GM21529 (cell line): Measurements from ENCODE around the gene BZW2.

Source experiments
- ATAC-seq: cut with Tn5 transposase; IDR thresholded peaks from one replicate; pipeline ENCODE4 v1.9.1; 2021; ENCODE audit not compliant: unreplicated experiment

Gene BZW2

DNA sequence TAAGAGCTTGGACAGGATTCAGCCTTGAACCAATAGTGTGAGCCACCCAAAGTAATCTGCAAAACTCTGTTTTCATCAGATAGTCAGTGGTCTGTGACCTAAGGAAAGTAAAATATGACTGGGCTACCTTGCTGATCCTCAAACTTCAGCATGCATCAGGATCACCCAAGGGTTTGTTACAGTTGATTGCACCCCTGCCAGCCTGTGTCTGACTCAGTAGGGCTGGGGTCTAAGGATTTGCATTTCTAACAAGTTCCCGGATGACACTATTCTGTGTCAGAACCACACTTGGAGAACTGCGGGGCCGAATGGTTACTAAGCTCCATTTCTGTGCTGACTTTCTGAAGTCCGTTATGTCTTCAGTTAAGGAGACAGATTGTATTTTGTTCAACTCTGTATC, 66.9 kb downstream of the BZW2 start:
- ATAC-seq: no peak

DNA sequence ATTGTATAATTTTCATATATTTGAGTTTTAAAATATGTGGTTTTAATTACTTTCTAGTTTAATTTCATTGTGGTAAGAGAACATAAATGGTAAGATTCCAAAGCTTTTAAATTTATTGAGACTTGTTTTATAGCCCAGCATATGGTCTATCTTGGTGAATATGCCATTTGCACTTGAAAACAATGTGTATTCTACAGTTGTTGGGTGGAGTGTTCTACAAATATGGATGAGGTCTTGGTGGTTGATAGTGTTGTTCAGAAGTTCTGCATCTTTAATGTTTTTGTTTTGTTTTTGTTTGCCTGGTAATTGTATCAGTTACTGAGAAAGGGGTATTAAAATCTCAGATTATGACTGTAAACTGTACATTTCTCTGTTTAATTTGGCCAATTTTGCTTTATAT, 69.9 kb downstream of the BZW2 start:
- no peak for ATAC-seq

DNA sequence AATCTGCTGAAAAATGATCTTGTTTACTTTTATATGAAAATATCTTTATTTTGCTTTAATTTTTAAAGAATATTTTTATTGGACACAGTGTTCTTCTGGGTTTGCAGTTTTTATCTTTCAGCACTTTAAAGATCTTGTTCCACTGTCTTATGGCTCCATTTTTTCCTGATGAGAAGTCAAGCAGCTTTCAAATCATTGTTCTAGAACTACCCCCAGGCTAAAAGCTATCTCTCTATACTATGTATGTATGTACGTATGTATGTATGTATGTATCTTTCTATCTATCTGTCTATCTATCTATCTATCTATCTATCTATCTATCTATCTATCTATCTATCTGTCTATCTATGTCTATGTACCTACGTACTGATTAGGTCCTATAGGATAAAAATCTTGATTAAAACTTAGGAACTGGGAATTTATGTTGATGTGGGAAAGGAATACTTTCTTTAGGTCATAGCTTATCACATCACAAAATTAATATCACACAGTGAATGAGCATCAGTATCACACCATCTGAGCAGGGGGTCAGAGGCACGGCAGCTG, 72.2 kb downstream of the BZW2 start:
- no peak for ATAC-seq

DNA sequence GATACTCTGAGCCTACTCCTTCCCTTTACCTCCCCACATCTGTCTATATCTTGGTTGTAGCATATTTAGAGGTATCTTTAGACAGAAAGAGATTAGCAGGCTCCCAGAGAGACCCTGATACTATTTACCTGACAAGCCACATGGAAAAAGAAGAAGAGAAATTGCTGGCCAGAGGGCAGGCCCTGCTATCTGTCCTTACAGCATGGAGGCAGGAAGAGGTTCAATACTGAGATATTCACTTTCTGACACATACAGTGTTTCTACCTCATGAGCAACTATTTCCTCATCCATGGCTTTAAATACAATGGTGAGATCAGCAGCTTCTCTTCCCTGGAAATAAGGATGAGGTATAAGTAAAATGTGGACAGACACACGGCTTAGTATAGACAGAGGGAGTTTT, 73.7 kb downstream of the BZW2 start:
- no peak for ATAC-seq

DNA sequence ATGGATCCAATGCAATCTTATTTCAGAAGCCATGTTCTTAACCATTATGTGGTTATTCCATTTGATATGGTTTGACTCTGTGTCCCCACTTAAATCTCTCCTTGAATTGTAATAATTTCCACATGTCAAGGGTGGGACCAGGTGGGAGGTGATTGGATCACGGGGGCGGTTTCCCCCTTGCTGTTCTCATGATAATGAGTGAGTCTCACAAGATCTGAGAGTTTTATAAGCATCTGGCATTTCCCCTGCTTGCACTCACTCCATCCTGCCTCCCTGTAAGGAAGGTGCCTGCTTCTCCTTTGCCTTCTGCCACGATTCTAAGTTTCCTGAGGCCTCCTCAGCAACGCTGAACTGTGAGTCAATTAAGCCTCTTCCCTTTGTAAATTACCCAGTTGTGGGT, 75.6 kb downstream of the BZW2 start:
- ATAC-seq: no peak

DNA sequence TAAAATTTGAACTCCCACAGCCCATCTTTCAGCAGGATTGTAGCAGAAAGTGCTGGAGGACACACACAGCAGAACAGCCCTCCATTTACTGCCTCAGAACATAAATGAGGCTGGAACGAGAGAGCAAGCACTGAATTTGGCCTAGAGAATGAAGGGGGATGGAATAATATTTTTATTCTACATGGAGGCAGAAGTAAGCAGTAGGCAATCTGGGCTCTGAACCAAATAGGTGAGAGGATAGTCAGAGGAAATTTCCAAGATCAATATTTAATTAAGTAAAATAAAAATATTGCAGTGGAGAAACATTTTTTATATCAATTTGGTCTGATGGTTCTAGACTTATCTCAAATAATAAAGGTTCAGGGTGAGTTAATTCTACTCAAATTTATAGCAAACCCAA, 78.4 kb downstream of the BZW2 start:
- ATAC-seq: no peak

DNA sequence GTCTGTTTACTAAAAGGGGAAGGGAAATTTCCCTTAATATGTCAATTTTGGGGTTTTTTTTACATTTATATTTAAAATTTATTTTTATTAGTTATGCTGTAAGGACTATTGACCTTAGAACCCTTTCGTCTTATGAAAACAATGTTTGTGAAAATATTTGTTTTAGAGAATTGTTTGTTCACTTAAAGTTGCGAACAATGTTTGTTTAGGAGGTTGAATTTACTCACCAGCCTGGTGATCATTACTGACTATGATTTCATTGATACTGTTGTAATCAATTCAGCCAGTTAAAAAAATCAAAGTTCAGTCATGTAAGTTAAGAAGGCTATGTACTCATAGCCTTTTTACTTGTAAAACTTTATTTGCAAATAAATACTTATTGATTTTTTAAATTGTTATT, 80.2 kb downstream of the BZW2 start:
- no peak for ATAC-seq

DNA sequence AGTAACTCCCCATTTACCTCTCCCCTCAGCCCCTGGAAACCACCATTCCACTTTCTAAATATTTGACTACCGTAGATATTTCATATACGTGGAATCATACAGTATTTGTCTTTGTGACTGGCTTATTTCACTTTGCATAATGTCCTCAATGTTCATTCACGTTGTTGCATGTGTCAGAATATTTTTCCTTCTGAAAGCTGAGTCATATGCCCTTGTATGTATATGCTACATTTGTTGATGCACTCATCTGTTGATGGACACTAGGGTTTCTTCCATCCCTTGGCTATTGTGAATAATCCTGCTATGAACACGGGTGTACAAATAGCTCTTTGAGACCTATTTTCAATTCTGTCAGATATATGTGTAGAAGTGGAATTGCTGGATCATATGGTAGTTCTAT, 81.8 kb downstream of the BZW2 start:
- no peak for ATAC-seq

DNA sequence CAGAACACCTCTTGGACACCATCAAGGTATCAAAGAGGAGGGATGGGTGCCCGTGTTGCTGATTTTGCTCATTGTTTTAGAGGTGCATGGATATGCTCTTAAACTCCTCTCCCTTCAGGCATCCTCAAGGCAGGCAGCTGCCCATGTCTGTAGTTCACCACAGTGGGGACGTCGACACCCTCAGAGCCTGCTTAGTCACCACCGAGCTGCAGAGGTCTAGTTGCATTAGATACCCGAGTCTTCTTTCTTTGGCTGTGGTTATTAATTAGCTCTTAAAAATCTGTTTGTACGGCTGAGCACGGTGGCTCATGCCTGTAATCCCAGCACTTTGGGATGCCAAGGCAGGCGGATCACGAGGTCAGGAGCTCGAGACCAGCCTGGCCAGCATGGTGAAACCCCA, 82.8 kb downstream of the BZW2 start:
- ATAC-seq: no peak

DNA sequence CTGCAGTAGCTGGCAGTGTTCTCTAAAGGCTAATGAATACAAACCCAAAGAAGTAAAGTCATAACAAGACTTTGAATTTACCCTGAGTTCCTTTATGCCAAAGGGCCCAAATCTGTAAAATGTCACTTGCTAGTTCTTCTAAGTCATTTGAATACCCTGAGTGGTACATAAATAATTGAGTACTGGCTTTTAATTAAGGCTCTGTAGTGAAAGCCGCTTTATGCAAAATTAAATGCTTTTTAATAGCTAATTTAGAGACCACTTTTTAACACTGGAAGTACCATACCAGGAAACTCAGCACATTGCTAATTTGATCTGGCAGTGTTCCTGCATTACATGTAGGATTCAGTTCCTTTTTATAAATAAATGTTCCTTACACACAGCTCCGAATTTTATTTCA, 83.6 kb downstream of the BZW2 start:
- ATAC-seq: no peak

DNA sequence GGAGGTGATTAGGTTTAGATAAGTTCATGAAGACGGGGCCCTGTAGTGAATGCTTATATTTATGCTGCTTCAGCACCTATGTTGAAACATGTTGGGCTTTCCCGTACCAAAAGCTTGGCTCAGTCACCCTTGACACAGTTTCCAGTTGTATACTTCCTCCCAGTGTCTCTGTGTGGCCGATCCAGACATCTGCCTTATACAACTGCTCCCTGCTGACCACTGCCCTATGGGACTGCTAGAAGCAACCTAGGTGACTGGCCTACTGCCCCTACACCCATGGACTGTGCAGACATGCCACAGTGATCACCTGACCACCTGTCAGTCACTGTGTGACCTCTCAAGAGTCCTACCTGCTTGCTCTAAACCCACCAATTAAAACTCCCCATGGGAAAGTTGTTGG, 85.0 kb downstream of the BZW2 start:
- no peak for ATAC-seq

DNA sequence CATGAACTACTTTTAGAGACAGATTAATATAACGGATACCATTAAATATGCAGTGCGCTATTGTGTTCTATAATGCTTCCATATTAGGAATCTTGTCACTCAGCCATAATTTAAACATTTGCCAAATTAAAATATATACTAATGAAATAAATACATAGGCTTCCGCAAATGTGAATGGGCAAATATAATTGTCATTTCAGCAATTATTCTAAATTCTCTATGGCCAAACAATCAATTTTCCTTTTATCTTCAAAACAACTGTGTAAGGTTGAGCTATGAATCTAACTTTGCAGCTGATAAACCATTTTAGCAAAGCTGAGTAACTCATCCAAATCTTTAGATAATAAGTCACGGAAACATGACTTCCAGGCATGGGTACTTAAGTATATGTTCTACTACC, 86.8 kb downstream of the BZW2 start:
- no peak for ATAC-seq

DNA sequence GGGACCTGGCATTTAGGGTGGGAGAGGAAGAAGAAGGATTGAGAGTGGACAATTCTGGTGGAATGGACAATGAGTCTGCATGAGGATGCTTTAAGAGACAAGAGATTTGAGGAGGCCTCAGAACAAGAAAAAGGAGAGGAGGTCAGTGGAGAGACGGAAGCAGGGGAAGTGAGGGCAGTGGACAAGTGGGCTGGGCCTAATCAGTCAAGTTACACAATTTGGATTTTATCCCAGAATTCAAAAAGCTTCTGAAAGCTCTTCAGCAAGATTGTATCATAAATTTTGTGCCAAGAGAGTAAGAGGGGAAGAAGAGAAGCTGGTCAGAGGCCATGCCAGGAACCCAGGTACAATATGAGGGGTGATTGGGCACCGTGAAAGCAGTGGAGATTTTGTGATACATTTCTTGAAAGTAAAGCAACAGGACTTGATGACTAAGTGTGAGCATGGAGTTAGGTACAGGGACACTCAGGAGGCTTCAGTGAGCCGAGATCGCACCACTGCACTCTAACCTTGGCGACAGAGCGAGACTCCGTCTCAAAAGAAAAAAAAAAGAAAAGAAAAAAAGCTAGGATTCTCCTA, 88.3 kb downstream of the BZW2 start:
- no peak for ATAC-seq

DNA sequence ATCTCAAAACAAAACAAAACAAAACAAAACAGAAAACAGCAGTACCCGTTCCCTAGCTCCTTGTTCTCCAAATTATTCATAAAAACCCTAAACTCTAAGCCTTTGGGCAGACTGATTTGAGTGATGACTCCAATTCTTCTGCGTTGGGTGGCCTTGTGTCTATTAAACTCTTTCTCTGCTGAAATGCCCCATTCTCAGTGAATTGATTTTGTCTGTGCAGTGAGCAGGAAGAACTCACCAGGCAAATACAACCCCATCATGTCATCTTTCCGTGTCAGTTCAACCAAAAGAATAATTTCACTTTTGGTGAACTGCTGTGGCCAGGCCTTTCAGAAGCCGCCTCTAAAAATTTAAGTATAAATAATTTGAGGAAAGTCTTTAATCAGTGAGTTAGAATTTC, 89.0 kb downstream of the BZW2 start:
- no peak for ATAC-seq

DNA sequence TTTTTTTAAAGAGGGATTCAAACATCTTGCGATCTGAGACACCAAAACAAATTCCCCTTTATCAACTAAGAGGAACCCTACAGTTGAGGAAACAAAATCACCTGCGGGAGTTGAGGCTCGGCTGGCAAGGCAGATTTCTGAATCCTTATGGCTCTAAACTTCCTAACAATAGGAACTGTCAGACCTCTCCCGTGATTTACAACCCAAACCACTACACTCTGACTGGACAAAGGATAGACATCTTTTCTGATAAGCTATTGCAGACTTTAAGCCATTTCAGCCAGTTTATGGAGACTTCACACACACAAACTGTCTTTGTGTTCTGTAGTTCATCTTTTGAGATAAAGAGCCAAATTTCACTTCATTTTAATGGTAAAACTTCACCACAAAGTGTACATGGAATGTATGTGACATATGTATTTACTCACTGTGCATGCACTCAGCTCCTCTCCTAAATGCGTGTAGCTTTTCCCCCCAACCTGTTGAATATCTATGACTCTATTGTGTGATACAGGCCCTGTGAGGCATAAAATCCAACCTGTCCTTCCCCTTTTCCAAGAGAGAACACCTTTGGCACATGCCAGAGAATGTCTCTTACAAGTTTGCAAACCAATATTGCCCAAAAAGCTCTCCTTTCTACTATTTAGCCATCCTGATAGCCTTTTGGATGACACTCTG, 92.2 kb downstream of the BZW2 start:
- no peak for ATAC-seq

DNA sequence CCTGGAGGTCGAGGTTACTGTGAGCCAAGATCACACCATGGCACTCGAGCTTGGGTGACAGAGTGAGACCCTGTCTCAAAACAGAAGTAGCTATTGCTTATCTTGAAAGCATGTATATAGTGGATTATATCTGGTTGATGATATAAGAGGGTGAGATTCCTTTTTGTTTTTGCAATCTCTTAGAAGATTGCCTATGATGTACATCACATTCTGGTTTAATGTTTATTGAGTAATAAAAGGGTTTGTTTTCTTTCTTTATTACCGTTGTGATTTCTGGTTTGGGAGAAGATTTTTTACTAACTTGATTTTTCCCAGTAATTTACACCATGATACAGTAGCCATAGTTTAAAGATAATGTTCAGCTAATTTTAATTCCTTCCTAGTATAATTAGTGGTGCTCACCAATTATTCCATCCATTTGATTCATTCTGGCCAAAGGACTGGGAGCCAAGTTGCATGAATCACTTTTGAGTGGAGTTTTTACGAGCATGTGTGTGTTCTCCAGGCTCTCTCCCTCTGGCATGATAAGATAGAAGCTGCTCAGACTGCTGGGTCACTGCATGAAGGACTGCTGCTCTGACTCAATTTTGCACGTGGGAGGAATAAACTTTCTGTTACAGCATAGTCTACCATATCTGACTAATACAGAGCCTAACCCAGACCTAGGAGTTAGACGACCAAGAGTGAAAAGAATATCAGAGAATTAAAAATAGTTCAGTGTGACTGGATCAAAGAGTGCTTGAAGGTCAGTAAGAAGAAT, 94.1 kb downstream of the BZW2 start:
- ATAC-seq: no peak

DNA sequence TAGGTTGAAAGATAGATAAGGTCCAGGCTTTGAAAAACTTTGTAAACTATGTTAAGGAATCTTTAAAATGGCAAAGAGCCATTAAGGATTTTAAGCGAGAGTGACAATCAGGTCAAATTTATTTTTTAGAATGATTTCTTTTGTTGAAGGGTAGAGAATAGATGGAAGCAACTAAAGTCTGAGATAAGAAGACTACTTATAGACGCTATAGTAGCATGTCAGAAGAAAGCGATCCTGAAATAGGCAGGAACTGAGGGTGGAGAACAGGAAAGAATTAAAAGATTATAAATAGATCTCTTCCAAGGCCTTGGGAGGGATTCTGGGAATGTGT, 94.6 kb downstream of the BZW2 start:
- no peak for ATAC-seq

DNA sequence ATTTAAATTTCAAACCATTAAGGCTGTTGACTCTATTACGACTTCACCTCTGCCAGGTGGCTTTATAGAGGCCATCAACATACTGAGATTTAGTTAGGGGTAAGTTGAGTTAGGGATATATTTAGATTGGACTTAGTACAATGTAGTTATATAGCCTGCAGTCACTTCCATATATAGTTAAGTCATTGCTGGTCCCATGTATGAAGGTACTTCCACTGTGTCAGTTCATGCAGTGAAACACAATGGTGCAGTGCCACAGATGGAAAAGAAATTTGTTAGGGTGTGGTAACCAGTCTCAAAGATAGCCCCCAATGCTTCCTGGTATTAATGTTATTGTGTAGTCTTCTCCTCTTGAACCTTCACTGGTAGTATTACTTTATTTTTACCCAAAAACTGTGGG, 95.0 kb downstream of the BZW2 start:
- no peak for ATAC-seq

DNA sequence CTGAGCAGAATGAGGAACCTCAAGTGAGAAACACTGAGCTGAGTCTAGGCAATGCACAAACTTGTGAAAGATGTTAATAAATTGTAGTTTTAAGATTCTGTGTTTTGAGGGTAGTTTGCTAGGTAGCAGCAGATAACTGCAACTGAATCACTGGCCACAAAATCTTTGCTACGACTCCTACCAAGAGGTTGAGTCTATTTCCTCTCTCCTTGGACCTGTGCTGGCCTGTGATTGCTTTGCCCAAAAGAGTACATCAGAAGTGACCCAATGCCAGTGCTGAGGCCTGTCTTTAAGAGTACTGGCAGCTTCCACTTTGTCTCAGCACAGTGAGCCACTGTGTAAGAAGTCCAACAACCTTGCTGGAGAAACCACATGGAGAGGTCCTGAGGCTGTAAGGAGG, 95.7 kb downstream of the BZW2 start:
- ATAC-seq: no peak

DNA sequence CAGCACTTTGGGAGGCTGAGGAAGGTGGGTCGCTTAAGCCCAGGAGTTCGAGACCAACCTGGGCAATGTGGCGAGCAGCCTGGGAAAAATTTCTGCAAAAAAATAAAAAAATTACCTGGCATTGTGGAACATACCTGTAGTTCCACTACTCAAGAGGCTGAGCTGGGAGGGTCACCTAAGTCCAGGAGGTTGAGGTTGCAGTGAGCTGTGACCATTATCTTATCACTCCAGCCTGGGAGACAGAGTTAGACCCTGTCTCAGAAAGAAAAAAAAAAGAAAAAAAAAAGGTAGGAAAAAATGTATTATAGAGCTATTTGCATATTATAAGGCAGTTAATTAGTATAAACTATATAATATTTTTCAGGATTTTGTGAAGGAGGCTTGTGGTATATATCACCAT, 96.6 kb downstream of the BZW2 start:
- no peak for ATAC-seq

DNA sequence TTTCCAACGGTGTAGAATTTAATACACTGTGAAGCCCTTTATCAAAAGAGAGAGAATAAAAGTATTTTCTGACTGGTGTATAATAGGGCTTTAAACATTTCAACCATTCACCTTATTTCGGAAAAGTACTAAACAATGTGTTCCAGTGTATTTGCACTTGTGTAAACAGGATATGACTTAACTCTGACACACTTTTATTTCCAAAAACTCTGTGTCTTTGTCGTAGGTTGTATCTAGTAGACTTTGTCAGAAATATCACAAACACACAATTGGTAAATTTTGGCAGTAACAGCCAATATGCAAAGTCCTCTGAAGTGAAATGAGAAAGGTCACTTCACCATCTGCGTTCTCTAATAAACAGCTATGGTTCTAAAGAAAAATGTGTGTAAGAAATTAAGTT, 97.3 kb downstream of the BZW2 start:
- ATAC-seq: no peak

DNA sequence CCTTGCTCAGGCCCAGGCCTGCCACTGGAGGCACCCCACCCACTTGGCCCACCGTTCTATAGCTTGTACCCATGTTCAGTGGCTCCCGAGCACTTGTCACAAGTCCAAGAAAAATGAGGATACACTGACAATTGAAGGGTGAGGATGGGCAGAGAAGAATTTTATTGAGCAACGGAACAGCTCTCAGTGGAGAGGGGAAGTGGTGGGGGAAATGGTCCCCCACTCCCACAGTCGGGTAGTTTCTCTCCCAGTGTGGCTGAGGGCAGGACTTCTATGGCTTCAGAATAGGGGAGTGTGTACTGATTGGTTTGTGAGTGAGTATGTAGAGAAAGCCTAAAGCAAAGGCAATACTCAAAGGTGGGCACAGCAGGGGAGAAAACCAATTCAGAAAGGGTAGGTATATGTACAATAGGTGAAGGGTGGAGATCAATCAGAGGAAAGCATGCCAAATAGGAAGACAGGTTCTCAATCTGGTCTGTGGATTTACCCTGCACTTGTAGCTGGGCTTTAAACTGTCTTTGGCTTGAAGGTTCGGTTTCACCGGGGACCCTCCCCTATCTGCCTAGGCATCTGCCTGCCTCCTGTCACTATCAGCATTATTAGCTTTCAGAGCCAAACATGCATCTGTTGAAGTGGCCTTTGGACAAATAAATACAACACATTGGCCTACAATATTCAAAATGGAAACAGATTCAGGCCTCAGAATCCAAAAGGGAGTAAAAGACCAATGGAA, 98.7 kb downstream of the BZW2 start:
- no peak for ATAC-seq
